Tibial artery (tissue), 4 donors: Measurements from ENCODE around the gene POLR2J.
"Not testable (repeated sequence)": the region's sequence is repeated elsewhere in the genome, so short reads cannot be mapped to it uniquely, and the experiment has no call there.

ENCODE experiments used
- DNase-seq, 2 donors: peaks; one replicate each; pipeline ENCODE4 v3.0.0-alpha.2; 2019
- H3K27ac ChIP-seq, 2 donors: fragments of 200-600 bp; sonication (generic) in 1 of 2; 1 replicate in 1 of 2; 2 replicates in 1 of 2; pipeline ENCODE4 v1.5.1; 2018 to 2019; ENCODE audit warnings: mild to moderate bottlenecking in 1 of 2
- H3K27me3 ChIP-seq, 2 donors: fragments of 200-600 bp; sonication (generic) in 1 of 2; one replicate each; pipeline versions ENCODE4 v1.5.1 to v1.6.0; 2016 to 2019
- H3K36me3 ChIP-seq, 3 donors: fragments of 200-600 bp; sonication (generic) in 2 of 3; one replicate each; pipeline ENCODE4 v1.5.1; 2016 to 2019; ENCODE audit warnings: mild to moderate bottlenecking in 2 of 3
- H3K4me1 ChIP-seq, 4 donors: fragments of 200-600 bp; sonication (generic) in 2 of 4; 1 replicate in 3 of 4; 2 replicates in 1 of 4; pipeline ENCODE4 v1.5.1; 2016 to 2019
- H3K4me3 ChIP-seq, 2 donors: fragments of 200-600 bp; sonication (generic) in 1 of 2; 1 replicate in 1 of 2; 2 replicates in 1 of 2; pipeline ENCODE4 v1.5.1; 2018 to 2019; ENCODE audit warnings: mild to moderate bottlenecking in 2 of 2
- H3K9me3 ChIP-seq, 3 donors: fragments of 200-600 bp; sonication (generic) in 1 of 3; one replicate each; pipeline ENCODE4 v1.5.1; 2016 to 2019
- CTCF ChIP-seq, 2 experiments: fragments of 200-600 bp in 1 of 2; fragments of 450-650 bp in 1 of 2; IDR thresholded peaks; one replicate each; pipeline ENCODE4 v1.5.1; 2017 to 2019; ENCODE audit warnings: antibody characterized with exemption in 2 of 2, mild to moderate bottlenecking in 1 of 2, moderate library complexity in 1 of 2
- intact Hi-C: fragments of 100-400 bp; cut with DNase I; formaldehyde crosslinking; loops from one replicate; pipeline ENCODE4 v1.15.0; 2023; ENCODE audit warnings: low total_unique reads

The POLR2J gene

GRCh38 chr7:102478314-102479208 is at the start of gene POLR2J:
Gene POLR2J, minus strand, starts transcription at chr7:102478922. Its CDS starts 62 bp downstream, at chr7:102478860.
- H3K4me1 ChIP-seq, intact Hi-C loops, H3K9me3 ChIP-seq, H3K27me3 ChIP-seq: not testable (repeated sequence)
- peak; percentile 87 for DNase-seq
- Histone ChIP-seq H3K27ac (peak within 1 kb of the TSS; percentile 60 to 62), H3K36me3 (peaks cover under 1 to 15% (median 2%) of the 10 kb centered on the region in 3 donors), H3K4me3 (peak within 1 kb of the TSS; percentile 51 to 60)
- TF ChIP-seq CTCF (IDR thresholded peaks at IDR 0.05) = peak; percentile 48 to 52

- H3K4me1 ChIP-seq, H3K27me3 ChIP-seq, intact Hi-C loops, H3K27ac ChIP-seq, H3K9me3 ChIP-seq, H3K36me3 ChIP-seq, H3K4me3 ChIP-seq: not testable (repeated sequence)
- peak in 1 of 2 donors; percentile 5 for DNase-seq
Observed at GRCh38 chr7:102527822-102528793, 49.4 kb upstream of the POLR2J start.

- H3K36me3 ChIP-seq, DNase-seq, H3K27me3 ChIP-seq, intact Hi-C loops, H3K4me1 ChIP-seq, H3K9me3 ChIP-seq, H3K27ac ChIP-seq, H3K4me3 ChIP-seq: not testable (repeated sequence)
Observed at GRCh38 chr7:102527182-102527581, 48.5 kb upstream of the POLR2J start.

GRCh38 chr7:102524803-102525202 is 46.1 kb upstream of the POLR2J start:
- DNase-seq = peak in 1 of 2 donors; percentile 3
- H3K27me3 ChIP-seq, H3K4me1 ChIP-seq, intact Hi-C loops, H3K27ac ChIP-seq, H3K4me3 ChIP-seq, H3K9me3 ChIP-seq, H3K36me3 ChIP-seq: not testable (repeated sequence)

GRCh38 chr7:102520797-102521196 is 42.1 kb upstream of the POLR2J start:
- H3K36me3 ChIP-seq, intact Hi-C loops, H3K27ac ChIP-seq, H3K9me3 ChIP-seq, DNase-seq, H3K4me1 ChIP-seq, H3K27me3 ChIP-seq, H3K4me3 ChIP-seq: not testable (repeated sequence)

- H3K4me1 ChIP-seq, DNase-seq, H3K27me3 ChIP-seq, H3K36me3 ChIP-seq, intact Hi-C loops, H3K9me3 ChIP-seq, H3K27ac ChIP-seq: not testable (repeated sequence)
- peak within 1 kb of the TSS; percentile 25 to 39 for H3K4me3 ChIP-seq
Observed at GRCh38 chr7:102517550-102518147, 38.9 kb upstream of the POLR2J start, which contains the start of gene RASA4B. Gene RASA4B, minus strand, starts transcription at chr7:102517777. Its CDS starts 67 bp downstream, at chr7:102517710.

GRCh38 chr7:102516951-102517350 is 38.2 kb upstream of the POLR2J start:
- H3K27ac ChIP-seq, H3K9me3 ChIP-seq, H3K27me3 ChIP-seq, intact Hi-C loops, H3K4me1 ChIP-seq, H3K4me3 ChIP-seq, DNase-seq, H3K36me3 ChIP-seq: not testable (repeated sequence)

- H3K4me1 ChIP-seq, intact Hi-C loops, H3K36me3 ChIP-seq, H3K4me3 ChIP-seq, H3K9me3 ChIP-seq, H3K27me3 ChIP-seq, DNase-seq, H3K27ac ChIP-seq: not testable (repeated sequence)
Observed at GRCh38 chr7:102515889-102516288, 37.2 kb upstream of the POLR2J start.

GRCh38 chr7:102514881-102515721 is 36.4 kb upstream of the POLR2J start:
- intact Hi-C loops, H3K4me1 ChIP-seq, H3K4me3 ChIP-seq, DNase-seq, H3K9me3 ChIP-seq, H3K27ac ChIP-seq, H3K27me3 ChIP-seq, H3K36me3 ChIP-seq: not testable (repeated sequence)

- intact Hi-C loops, H3K27me3 ChIP-seq, H3K4me1 ChIP-seq, H3K36me3 ChIP-seq, H3K9me3 ChIP-seq: not testable (repeated sequence)
- Histone ChIP-seq H3K27ac (peak overlapping the region; percentile 69 to 77), H3K4me3 (peak overlapping the region; percentile 15 to 22)
- peak; percentile 24 to 61 for DNase-seq
Observed at GRCh38 chr7:102512642-102513221, 34.0 kb upstream of the POLR2J start.

GRCh38 chr7:102511860-102512522 is 33.3 kb upstream of the POLR2J start:
- H3K27ac ChIP-seq, DNase-seq, intact Hi-C loops: not testable (repeated sequence)

More at GRCh38 chr7:102511860-102512522, 33.3 kb upstream of the POLR2J start:
- H3K27me3 ChIP-seq, H3K9me3 ChIP-seq, H3K4me3 ChIP-seq, H3K4me1 ChIP-seq, H3K36me3 ChIP-seq: not testable (repeated sequence)
